ENCODE measurements around the gene NEK4. TPM values are rescaled to one million over a fixed set of nuclear protein-coding genes. Genes with fewer than 3 reads are reported as not detected.

Gene NEK4
- total RNA-seq, 1 donor from 2014 or later, result 32.9 TPM

GRCh38 chr3:52790337-52790736 lies 19.6 kb upstream of the NEK4 start:
- H3K9me3 Mint-ChIP-seq, result no peaks in the 10 kb centered on the region
- no peak for TF ChIP-seq CTCF (IDR thresholded peaks at IDR 0.05; ENCODE audit: unreplicated experiment)
- H3K27ac Mint-ChIP-seq, result no peak overlapping the region
- DNase-seq (ENCODE audit: low spot score in 2 of 2, unreplicated experiment in 2 of 2), result no peak
- no peaks in the 10 kb centered on the region for H3K36me3 Mint-ChIP-seq
- H3K27me3 Mint-ChIP-seq (ENCODE audit: low read depth), result no peaks in the 10 kb centered on the region
- no peak overlapping the region for H3K4me3 Mint-ChIP-seq
- no peaks in the 10 kb centered on the region for H3K4me1 Mint-ChIP-seq

- no peak for DNase-seq (ENCODE audit: low spot score in 2 of 2, unreplicated experiment in 2 of 2)
- no peaks in the 10 kb centered on the region for H3K36me3 Mint-ChIP-seq
- no peak for TF ChIP-seq CTCF (IDR thresholded peaks at IDR 0.05; ENCODE audit: unreplicated experiment)
- H3K4me3 Mint-ChIP-seq, result no peak overlapping the region
- no peaks in the 10 kb centered on the region for H3K9me3 Mint-ChIP-seq
- peaks cover 2% of the 10 kb centered on the region for H3K27me3 Mint-ChIP-seq (ENCODE audit: low read depth)
- no peaks in the 10 kb centered on the region for H3K4me1 Mint-ChIP-seq
- no peak overlapping the region for H3K27ac Mint-ChIP-seq
These were observed 19.0 kb upstream of the NEK4 start for GRCh38 chr3:52789746-52790040.

- no peak for TF ChIP-seq CTCF (IDR thresholded peaks at IDR 0.05; ENCODE audit: unreplicated experiment)
- no peaks in the 10 kb centered on the region for H3K9me3 Mint-ChIP-seq
- no peak overlapping the region for H3K27ac Mint-ChIP-seq
- no peaks in the 10 kb centered on the region for H3K4me1 Mint-ChIP-seq
- DNase-seq (ENCODE audit: low spot score in 2 of 2, unreplicated experiment in 2 of 2), result no peak
- H3K4me3 Mint-ChIP-seq, result no peak overlapping the region
- H3K27me3 Mint-ChIP-seq (ENCODE audit: low read depth), result peaks cover 3% of the 10 kb centered on the region
- H3K36me3 Mint-ChIP-seq, result no peaks in the 10 kb centered on the region
These were observed 18.4 kb upstream of the NEK4 start for GRCh38 chr3:52788890-52789745.

- no peak for DNase-seq (ENCODE audit: low spot score in 2 of 2, unreplicated experiment in 2 of 2)
- no peaks in the 10 kb centered on the region for H3K36me3 Mint-ChIP-seq
- H3K27ac Mint-ChIP-seq, result no peak overlapping the region
- no peak for TF ChIP-seq CTCF (IDR thresholded peaks at IDR 0.05; ENCODE audit: unreplicated experiment)
- no peak overlapping the region for H3K4me3 Mint-ChIP-seq
- no peaks in the 10 kb centered on the region for H3K4me1 Mint-ChIP-seq
- peaks cover 12% of the 10 kb centered on the region for H3K27me3 Mint-ChIP-seq (ENCODE audit: low read depth)
- no peaks in the 10 kb centered on the region for H3K9me3 Mint-ChIP-seq
These were observed 17.2 kb upstream of the NEK4 start for GRCh38 chr3:52787672-52788625.

- Mint-ChIP-seq H3K4me1 (no peaks in the 10 kb centered on the region), H3K27ac (no peak overlapping the region), H3K4me3 (no peak overlapping the region), H3K27me3 (ENCODE audit: low read depth) (peaks cover 19% of the 10 kb centered on the region), H3K36me3 (no peaks in the 10 kb centered on the region), H3K9me3 (no peaks in the 10 kb centered on the region)
- TF ChIP-seq CTCF (IDR thresholded peaks at IDR 0.05; ENCODE audit: unreplicated experiment), result no peak
- DNase-seq (ENCODE audit: low spot score in 2 of 2, unreplicated experiment in 2 of 2), result no peak
These were observed 16.5 kb upstream of the NEK4 start for GRCh38 chr3:52787246-52787645.

Data from mesothelial cell of epicardium (in vitro differentiated cells).